Neural progenitor cell (in vitro differentiated cells): ENCODE results near the gene IGSF21. TPM values are rescaled to one million over a fixed set of nuclear protein-coding genes. Genes with fewer than 3 reads are reported as not detected.

Experiments
- DNase-seq: peaks from one replicate; pipeline ENCODE4 v3.0.0-alpha.2; 2016; ENCODE audit warnings: low spot score
- H2AFZ ChIP-seq: fragments of 200-600 bp; sonication (generic); replicated peaks from 2 replicates; pipeline ENCODE4 v1.6.1; 2016; ENCODE audit warnings: antibody characterized with exemption
- H3F3A ChIP-seq: fragments of 200-600 bp; sonication (generic); 2 replicates; pipeline ENCODE4 v1.6.1; 2016; ENCODE audit warnings: antibody characterized with exemption, low read depth
- H3K27ac ChIP-seq: fragments of 200-600 bp; sonication (generic); 2 replicates; pipeline ENCODE4 v1.5.1; 2016; ENCODE audit warnings: mild to moderate bottlenecking
- H3K27me3 ChIP-seq: fragments of 200-600 bp; sonication (generic); 2 replicates; pipeline ENCODE4 v1.6.1; 2016; ENCODE audit warnings: mild to moderate bottlenecking, moderate library complexity
- H3K36me3 ChIP-seq: fragments of 200-600 bp; sonication (generic); 2 replicates; pipeline ENCODE4 v1.5.1; 2016
- H3K4me1 ChIP-seq: fragments of 200-600 bp; sonication (generic); 2 replicates; pipeline ENCODE4 v1.6.1; 2016; ENCODE audit warnings: mixed run types
- H3K4me2 ChIP-seq: fragments of 200-600 bp; sonication (generic); 2 replicates; pipeline ENCODE4 v1.6.1; 2016
- H3K4me3 ChIP-seq: fragments of 200-600 bp; sonication (generic); 2 replicates; pipeline ENCODE4 v1.5.1; 2016
- H3K79me2 ChIP-seq: fragments of 200-600 bp; sonication (generic); 2 replicates; pipeline ENCODE4 v1.6.1; 2016; ENCODE audit warnings: low read depth
- H3K9ac ChIP-seq: fragments of 200-600 bp; sonication (generic); 2 replicates; pipeline ENCODE4 v1.6.1; 2016
- H3K9me3 ChIP-seq: fragments of 200-600 bp; sonication (generic); 2 replicates; pipeline ENCODE4 v1.5.1; 2016; ENCODE audit warnings: low read depth
- H4K20me1 ChIP-seq: fragments of 200-600 bp; sonication (generic); 2 replicates; pipeline ENCODE4 v1.6.1; 2016; ENCODE audit warnings: low read depth
- H3K27ac Mint-ChIP-seq: 3 replicates; pipeline ENCODE4 v1.8.0; 2021; ENCODE audit warnings: mixed read lengths
- H3K27me3 Mint-ChIP-seq: 2 replicates; pipeline ENCODE4 v1.8.0; 2022; ENCODE audit warnings: low read depth, mild to moderate bottlenecking, inconsistent platforms, moderate library complexity, mixed read lengths; ENCODE audit not compliant: insufficient read depth
- H3K36me3 Mint-ChIP-seq: 3 replicates; pipeline ENCODE4 v1.8.0; 2021; ENCODE audit warnings: mixed read lengths
- H3K4me1 Mint-ChIP-seq: 3 replicates; pipeline ENCODE4 v1.8.0; 2021; ENCODE audit warnings: mixed read lengths
- H3K4me3 Mint-ChIP-seq: 3 replicates; pipeline ENCODE4 v1.8.0; 2021; ENCODE audit warnings: mild to moderate bottlenecking, moderate library complexity, mixed read lengths
- H3K9me3 Mint-ChIP-seq: 3 replicates; pipeline ENCODE4 v1.8.0; 2020; ENCODE audit warnings: mixed read lengths
- EZH2 ChIP-seq: fragments of 200-600 bp; sonication (generic); IDR thresholded peaks from 2 replicates; pipeline ENCODE4 v1.6.1; 2017; ENCODE audit warnings: antibody characterized with exemption, mild to moderate bottlenecking, moderate library complexity
- EZH2phosphoT487 ChIP-seq: fragments of 200-600 bp; sonication (generic); IDR thresholded peaks from 2 replicates; pipeline ENCODE4 v1.6.1; 2017; ENCODE audit warnings: antibody characterized with exemption
- total RNA-seq: library from RNA; depleted of rRNA; stranded (reverse); fragments of >200 nt; gene quantifications from 2 replicates; pipeline ENCODE4 v1.2.3, GENCODE V29; 2015; ENCODE audit warnings: low replicate concordance
- TF ChIP-seq, protein P1 (sequence below): fragments of 200-600 bp; sonication (generic); IDR thresholded peaks from 2 replicates; pipeline ENCODE4 v1.5.1; 2017; ENCODE audit warnings: antibody characterized with exemption, mild to moderate bottlenecking

IGSF21 gene
- total RNA-seq, 1 donor from 2014 or later, result 1.7 TPM

DNA sequence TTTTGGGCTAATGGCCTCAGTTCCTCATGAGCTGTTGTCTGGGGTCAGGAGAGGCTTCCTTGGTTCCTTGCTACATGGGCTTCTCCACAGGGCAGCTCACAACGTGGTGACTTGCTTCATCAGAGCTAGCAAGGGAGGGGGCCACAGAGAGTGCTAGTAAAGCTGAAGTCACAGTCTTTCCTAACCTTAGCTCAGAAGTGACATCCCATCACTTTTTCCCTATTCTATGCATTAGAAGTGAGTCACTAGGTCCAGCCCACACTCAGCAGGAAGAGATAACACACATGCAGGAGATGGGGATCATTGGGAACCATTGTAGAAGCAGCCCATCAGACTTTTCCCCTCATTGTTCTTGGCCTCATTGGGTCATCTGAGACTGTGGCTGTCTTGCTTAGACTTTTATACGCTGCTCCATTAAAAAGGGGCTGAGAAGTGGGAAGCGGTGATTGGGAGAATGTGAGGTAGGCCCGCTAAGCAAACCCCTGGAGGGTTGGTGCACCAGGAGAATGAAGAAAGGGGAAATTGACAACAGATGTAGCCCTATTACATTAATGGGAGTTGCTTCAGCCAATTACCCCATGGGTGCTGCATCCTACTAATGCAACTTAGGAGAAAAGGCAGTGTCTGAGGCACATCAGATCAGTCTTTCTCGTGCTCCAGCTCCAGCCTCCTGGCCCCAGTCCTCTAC is 22.1 kb upstream of the IGSF21 start:
- H3K9me3 ChIP-seq, result no peaks in the 10 kb centered on the region
- no peaks in the 10 kb centered on the region for H3K36me3 Mint-ChIP-seq
- peaks cover 14% of the 10 kb centered on the region for H3K27me3 Mint-ChIP-seq
- H3K9me3 Mint-ChIP-seq, result no peaks in the 10 kb centered on the region
- no peak overlapping the region for H3K27ac ChIP-seq
- H3K4me2 ChIP-seq, result no peak overlapping the region
- H3K4me1 Mint-ChIP-seq, result peaks cover 11% of the 10 kb centered on the region
- H4K20me1 ChIP-seq, result no peaks in the 10 kb centered on the region
- H3K27ac Mint-ChIP-seq, result no peak overlapping the region
- H2AFZ ChIP-seq, result no peak overlapping the region
- H3K27me3 ChIP-seq, result no peaks in the 10 kb centered on the region
- H3K36me3 ChIP-seq, result no peaks in the 10 kb centered on the region
- no peak overlapping the region for H3K4me3 Mint-ChIP-seq
- H3K79me2 ChIP-seq, result no peaks in the 10 kb centered on the region
- no peak for DNase-seq
- H3K4me3 ChIP-seq, result no peak overlapping the region
- TF ChIP-seq EZH2 (no peak), EZH2phosphoT487 (no peak)
- TF ChIP-seq, protein P1, sequence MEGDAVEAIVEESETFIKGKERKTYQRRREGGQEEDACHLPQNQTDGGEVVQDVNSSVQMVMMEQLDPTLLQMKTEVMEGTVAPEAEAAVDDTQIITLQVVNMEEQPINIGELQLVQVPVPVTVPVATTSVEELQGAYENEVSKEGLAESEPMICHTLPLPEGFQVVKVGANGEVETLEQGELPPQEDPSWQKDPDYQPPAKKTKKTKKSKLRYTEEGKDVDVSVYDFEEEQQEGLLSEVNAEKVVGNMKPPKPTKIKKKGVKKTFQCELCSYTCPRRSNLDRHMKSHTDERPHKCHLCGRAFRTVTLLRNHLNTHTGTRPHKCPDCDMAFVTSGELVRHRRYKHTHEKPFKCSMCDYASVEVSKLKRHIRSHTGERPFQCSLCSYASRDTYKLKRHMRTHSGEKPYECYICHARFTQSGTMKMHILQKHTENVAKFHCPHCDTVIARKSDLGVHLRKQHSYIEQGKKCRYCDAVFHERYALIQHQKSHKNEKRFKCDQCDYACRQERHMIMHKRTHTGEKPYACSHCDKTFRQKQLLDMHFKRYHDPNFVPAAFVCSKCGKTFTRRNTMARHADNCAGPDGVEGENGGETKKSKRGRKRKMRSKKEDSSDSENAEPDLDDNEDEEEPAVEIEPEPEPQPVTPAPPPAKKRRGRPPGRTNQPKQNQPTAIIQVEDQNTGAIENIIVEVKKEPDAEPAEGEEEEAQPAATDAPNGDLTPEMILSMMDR, result no peak
- H3K4me1 ChIP-seq, result peaks cover 18% of the 10 kb centered on the region
- peaks cover 9% of the 10 kb centered on the region for H3F3A ChIP-seq
- no peak overlapping the region for H3K9ac ChIP-seq

DNA sequence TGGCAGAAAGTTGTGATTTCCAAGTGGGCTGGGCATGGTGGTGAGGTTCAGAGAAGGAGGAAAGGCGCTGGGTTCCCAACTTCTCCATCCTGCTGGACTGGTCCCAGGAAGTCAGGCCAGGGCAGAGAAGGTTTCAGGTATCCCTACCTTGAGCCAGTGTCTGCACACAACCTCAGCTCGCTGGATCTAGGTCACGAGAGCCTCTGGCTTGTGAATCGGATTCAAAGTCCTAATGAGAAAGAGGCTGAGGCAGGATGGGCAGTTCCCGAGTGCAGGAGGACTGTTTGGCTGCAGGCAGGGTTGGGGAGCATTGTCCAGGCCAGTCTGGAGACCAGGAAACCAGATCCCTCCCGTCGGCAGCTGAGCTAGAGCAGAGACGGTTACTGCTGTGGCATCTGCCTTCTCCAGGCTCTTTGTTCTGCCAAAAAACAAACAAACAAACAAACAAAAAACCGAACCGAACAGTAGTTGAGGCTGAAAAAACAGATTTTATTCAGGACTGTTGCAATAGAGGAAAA is 19.5 kb upstream of the IGSF21 start:
- H3K9me3 ChIP-seq, result no peaks in the 10 kb centered on the region
- no peak overlapping the region for H3K4me3 ChIP-seq
- Mint-ChIP-seq H3K9me3 (no peaks in the 10 kb centered on the region), H3K4me1 (peaks cover 31% of the 10 kb centered on the region), H3K4me3 (no peak overlapping the region), H3K27me3 (peaks cover 10% of the 10 kb centered on the region), H3K36me3 (no peaks in the 10 kb centered on the region), H3K27ac (peak overlapping the region; percentile 30)
- H3F3A ChIP-seq, result peaks cover 32% of the 10 kb centered on the region
- no peak overlapping the region for H3K27ac ChIP-seq
- H3K4me1 ChIP-seq, result peaks cover 44% of the 10 kb centered on the region
- H3K9ac ChIP-seq, result no peak overlapping the region
- no peak for DNase-seq
- no peaks in the 10 kb centered on the region for H3K36me3 ChIP-seq
- no peaks in the 10 kb centered on the region for H4K20me1 ChIP-seq
- H3K4me2 ChIP-seq, result no peak overlapping the region
- H3K79me2 ChIP-seq, result no peaks in the 10 kb centered on the region
- H3K27me3 ChIP-seq, result no peaks in the 10 kb centered on the region
- peak overlapping the region; percentile 80 for H2AFZ ChIP-seq
- TF ChIP-seq, protein P1, result no peak

GRCh38 chr1:18089488-18089887 is 18.1 kb upstream of the IGSF21 start:
- Histone ChIP-seq H3K9me3 (no peaks in the 10 kb centered on the region), H3K4me1 (peaks cover 48% of the 10 kb centered on the region), H4K20me1 (no peaks in the 10 kb centered on the region), H3K27ac (no peak overlapping the region), H3K36me3 (no peaks in the 10 kb centered on the region), H3K4me2 (no peak overlapping the region), H3F3A (peaks cover 40% of the 10 kb centered on the region), H3K27me3 (no peaks in the 10 kb centered on the region), H3K79me2 (no peaks in the 10 kb centered on the region), H2AFZ (no peak overlapping the region), H3K9ac (no peak overlapping the region), H3K4me3 (no peak overlapping the region)
- no peak for DNase-seq
- Mint-ChIP-seq H3K36me3 (no peaks in the 10 kb centered on the region), H3K27ac (peak overlapping the region; percentile 48), H3K4me3 (no peak overlapping the region), H3K4me1 (peaks cover 39% of the 10 kb centered on the region), H3K9me3 (peaks cover under 1% of the 10 kb centered on the region), H3K27me3 (peaks cover 17% of the 10 kb centered on the region)
- TF ChIP-seq, protein P1, result no peak
